Epidermal melanocyte (primary cell): ENCODE measurements around the gene ARSJ.
"Not testable (repeated sequence)": the region's sequence is repeated elsewhere in the genome, so short reads cannot be mapped to it uniquely, and the experiment has no call there.

Experiments used
- DNase-seq: peaks from one replicate; pipeline ENCODE4 v3.0.0; 2011; ENCODE audit warnings: low spot score; ENCODE audit not compliant: insufficient read length

The ARSJ gene

DNA sequence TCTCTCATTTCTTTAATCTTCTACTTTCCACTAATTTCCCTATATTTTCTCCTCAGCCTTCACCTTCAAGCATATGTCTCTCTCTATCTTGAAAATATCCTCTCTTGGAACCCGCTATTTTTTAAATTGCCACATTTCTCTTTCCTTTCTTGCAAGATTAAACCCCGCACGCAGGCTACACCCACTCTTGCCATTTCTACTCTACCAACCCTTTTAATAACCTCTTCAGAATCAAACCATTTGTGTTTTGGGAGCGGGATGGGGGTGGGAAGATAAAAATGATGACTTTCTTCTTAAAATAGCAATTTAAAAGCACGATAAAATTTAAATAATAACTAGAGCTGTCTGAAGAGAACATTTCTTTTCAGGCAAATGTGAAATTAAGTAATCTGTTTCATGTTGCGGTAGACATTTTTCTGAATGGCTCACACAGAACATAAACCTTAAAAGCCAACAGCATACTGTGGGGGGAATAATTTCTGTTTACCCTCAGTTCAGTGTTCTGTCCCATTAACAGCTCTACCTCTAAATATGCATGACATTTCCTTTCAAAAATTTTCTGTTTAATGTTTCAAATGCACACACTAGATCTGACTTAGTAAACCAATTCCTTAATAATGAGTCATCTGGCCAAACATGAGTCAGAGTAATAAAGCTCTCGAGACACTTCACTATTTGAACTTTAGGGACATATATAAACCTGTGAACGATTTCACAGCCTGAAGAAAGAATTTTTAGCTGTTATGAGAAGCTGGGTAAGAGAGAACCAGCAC lies 20.5 kb downstream of the ARSJ start:
- no peak for DNase-seq

- no peak for DNase-seq
Measured at GRCh38 chr4:113957956-113958355, 21.5 kb downstream of the ARSJ start.

GRCh38 chr4:113955948-113956347 lies 23.5 kb downstream of the ARSJ start:
- no peak for DNase-seq

DNA sequence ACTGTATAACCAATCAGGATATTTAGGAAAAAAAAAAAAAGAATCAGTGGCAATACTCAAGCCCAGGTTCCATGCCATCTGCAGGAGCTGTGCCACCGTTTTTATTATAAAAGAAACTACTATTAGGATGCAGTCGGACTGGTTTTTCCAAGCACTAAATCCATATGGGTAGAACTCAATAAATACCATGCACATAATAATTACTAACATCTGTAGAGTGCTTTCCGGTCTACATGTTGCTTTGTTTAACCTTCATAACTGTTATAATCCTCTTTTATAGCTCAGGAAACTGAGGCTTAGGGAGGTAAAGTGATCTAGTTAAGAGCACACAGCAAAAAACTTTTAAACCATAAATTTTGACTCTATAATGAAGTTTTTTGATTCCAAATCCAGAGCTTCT lies 24.0 kb downstream of the ARSJ start:
- no peak for DNase-seq

GRCh38 chr4:113953888-113954287 lies 25.6 kb downstream of the ARSJ start:
- no peak for DNase-seq

DNA sequence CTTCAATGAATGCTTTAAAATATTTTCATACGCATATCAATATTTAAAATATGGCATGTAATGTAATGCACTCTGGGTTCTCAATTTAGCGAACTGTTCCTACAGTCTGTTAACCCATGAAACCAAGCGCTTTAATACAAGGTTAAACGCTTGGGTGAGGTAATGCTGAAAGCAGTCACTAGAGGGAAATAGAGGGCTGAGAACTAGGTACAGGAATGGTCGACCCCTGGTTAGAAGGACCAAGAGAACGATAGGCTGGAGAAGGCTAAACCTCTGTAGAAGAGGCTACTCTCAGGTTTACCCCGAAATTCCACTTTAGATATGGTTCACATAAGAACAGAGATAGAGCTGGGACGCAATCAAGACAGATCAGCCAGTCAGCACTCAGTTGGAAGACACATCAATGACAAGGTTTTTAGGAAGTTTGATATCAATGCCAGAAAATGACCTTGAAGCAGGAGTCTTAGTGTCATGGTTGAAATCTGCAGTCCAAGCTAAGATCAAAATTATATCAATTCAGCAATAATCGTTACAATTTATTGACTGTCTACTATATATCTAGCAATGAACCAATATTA lies 26.9 kb downstream of the ARSJ start:
- DNase-seq = no peak

DNA sequence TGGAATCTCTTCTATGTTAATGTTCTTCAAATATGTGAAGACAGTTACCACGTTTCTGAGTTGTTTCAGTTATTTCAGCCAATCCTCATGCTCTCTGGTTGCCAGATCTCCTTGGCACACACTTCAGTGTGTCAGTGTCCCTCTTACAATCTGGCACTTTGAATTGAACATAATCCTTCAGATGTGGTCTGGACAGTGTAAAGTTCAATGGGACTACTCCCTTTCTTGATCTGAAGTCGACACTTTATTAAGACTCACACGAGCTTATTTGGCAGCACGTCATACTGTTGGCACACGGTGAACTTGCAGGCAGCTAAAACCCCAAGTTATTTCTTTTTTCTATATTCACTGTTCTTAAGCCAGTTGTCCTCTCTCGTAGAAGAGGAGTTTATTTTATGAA lies 28.2 kb downstream of the ARSJ start:
- DNase-seq = no peak

- DNase-seq = no peak
Measured at GRCh38 chr4:113950207-113950606, 29.2 kb downstream of the ARSJ start.

DNA sequence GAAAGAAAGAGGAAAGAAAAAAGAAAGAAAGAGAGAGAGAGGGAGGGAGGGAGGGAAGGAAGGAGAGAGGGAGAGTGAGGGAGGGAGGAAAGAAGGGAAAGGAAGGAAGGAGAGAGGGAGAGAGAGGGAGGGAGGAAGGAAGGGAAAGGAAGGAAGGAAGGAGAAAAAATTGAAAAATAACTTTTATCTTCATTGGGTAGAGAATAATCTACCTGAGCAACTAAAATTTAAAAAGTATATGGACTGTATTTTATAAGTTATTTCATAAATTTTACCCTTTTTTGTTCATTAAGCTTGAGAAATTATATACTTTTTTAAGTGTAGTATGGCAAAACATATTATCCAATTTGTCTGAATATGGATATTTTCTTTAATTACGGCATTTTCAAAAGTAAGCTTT lies 32.0 kb downstream of the ARSJ start:
- DNase-seq = no peak

DNA sequence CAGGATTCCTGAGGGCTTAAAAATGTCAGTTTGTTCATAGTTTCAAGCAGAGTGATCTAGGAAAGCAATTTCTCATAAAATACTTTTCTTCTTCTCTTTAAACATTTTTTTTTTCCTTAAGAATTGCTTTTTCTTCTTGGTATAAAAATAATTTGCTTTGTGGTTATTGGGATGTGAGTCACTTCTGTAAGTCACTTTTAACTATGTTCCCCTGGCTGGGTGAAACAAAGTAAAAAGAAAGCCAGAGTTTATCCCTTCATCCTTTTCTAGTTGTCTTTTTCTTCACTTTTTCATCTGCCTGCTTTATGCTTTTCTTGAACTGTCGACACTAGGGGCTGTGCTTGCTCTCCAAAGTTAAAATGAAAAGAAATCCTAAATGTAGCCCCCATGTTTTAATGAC lies 33.5 kb downstream of the ARSJ start:
- no peak for DNase-seq

DNA sequence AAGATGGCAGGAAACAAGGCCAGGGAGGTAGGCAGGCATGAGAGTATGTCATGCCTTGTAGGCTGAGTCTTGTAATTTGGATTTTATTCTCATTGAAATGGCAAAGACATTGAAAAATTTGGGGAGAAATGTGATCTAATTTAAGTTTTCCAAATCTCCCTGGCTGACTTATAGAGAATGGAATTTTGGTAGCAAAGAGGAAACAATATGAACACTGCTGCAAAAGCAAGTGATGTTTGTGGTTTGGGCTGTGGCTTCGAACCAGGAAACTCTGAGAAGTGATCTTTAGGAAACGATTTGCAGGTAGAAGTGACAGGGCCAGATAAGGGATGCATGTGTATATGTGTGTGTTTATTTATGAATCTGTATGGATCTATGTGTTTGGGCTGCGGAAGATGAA lies 35.6 kb downstream of the ARSJ start:
- no peak for DNase-seq

DNA sequence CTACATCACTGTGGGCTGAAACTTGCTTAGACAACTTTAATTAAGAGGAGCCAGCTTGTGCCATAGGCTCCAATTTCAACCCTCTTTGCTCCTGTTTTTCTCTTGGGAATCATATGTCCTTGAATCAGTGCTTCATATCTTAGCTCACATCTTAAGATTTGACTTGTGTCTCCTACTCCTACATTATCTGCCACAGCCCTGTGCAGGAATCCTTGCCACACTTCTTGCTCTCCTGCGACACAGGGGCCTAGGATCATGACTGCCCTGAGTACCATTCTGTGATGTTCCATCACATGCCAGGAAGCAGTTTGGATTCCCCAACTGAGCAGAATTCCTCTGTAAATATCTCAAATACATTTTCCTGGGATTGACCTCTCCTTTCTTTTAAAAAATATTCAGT lies 36.4 kb downstream of the ARSJ start:
- no peak for DNase-seq

DNA sequence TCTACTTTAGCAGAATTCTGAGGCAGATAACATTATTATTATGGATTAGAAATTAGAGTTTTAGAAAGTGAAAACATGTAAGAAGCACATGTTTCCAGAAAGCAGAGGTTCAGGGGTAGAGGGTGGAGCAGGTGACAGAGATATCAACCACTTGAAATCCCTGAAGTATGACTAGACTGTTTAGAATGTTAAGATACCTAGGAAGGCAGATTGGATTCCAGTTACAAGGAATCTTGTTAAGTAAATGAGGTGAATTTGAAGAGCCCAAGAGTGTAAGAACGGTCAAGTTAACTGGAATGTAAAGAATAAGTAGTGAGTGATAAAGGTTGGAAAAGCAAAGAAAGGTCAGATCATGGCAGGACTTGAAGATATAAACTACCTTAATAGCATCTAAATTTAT lies 37.6 kb downstream of the ARSJ start:
- DNase-seq = no peak

- not testable (repeated sequence) for DNase-seq
Measured at GRCh38 chr4:113940103-113940502, 39.3 kb downstream of the ARSJ start.

GRCh38 chr4:113935190-113935589 lies 44.3 kb downstream of the ARSJ start:
- DNase-seq = no peak

- DNase-seq = not testable (repeated sequence)
Measured at GRCh38 chr4:113924706-113925105, 54.7 kb downstream of the ARSJ start.

DNA sequence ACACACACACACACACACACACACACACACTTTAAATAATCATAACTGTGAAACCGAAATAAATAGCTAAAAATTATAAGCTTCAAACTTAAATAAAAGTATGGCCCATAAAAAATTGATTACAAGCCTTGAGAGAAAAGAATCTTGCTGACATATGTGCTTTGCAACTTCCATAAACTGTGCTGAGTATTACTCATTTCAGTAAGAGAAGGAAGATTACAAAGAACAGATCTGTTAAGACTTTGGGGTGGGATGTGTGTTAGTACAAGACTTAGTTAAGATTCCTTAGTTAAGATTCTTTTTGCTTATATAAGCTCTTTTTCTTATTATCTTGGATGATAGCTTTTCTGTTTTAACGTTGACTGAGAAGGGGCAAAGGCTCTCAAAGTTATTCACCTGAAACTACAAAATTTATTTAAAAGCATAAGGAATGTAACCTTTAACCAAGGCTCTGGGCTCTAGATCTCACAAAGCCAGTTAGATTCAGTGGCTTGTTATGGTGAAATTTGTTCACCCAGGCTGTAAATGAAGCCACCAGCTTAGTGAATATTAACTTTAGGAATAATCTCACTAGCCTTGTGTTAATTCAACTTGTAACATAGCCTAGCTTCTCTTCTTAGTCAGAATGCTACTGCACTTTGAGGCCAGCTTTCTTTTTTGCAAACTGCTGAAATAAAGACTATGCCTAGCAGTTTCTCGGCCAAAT lies 58.2 kb downstream of the ARSJ start:
- peak; percentile 36 for DNase-seq

- no peak for DNase-seq
Measured at GRCh38 chr4:113919611-113920010, 59.8 kb downstream of the ARSJ start.

DNA sequence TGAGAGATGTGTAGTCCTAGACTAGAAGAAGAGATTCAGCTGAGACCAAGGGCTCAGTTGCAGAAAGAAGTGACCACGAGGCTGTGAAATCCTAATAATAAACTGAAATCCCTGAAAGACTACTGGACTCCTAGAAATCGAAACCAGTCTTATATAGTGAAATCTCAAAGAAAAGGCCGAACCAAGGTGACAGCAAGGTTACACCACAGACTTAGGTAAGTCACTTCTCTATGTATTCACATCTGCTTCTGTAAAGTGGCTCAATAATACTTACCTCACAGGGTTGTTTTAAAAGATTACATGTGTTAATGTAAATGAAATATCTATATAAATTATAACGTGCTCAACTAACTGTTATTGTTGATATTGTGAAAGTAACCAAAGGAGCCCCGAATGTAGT lies 60.3 kb downstream of the ARSJ start:
- no peak for DNase-seq

- DNase-seq = no peak
Measured at GRCh38 chr4:113908829-113909228, 70.6 kb downstream of the ARSJ start.

DNA sequence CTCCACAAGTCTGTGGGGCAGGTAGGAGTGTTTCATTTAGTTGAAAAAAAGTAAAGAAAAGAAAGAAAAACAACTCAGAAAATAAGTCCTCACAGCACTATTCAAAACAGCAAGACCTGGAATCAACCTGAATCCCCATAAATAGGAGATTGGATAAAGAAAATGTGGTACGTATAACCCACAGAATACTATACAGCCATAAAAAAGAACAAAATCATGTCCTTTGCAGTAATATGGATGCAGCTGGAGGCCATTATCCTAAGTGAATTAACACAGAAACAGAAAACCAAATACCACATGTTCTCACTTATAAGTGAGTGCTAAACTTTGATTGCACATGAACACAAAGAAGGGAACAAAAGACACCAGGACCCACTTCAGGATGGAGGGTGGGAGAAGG lies 71.9 kb downstream of the ARSJ start:
- DNase-seq = no peak

GRCh38 chr4:113905301-113905700 lies 74.1 kb downstream of the ARSJ start:
- DNase-seq = no peak

- no peak for DNase-seq
Measured at GRCh38 chr4:113904877-113905276, 74.6 kb downstream of the ARSJ start.
